Upper lobe of right lung (tissue), 1 donor: ENCODE measurements around the gene NPTN. TPM values are rescaled to one million over a fixed set of nuclear protein-coding genes. Genes with fewer than 3 reads are reported as not detected.

Experiments used
- ATAC-seq: fragments of 200-7000 bp; cut with Tn5 transposase; one replicate; pipeline ENCODE4 v1.9.1; 2020; ENCODE audit warnings: mild to moderate bottlenecking, moderate library complexity
- DNase-seq: peaks from one replicate; pipeline ENCODE4 v3.0.0-alpha.2; 2020
- H3K27ac ChIP-seq: fragments of 200-600 bp; one replicate; pipeline ENCODE4 v1.8.0; 2022
- H3K27me3 ChIP-seq: fragments of 200-600 bp; one replicate; pipeline ENCODE4 v1.8.0; 2022; ENCODE audit warnings: mild to moderate bottlenecking
- H3K36me3 ChIP-seq: fragments of 200-600 bp; one replicate; pipeline ENCODE4 v1.8.0; 2022
- H3K4me1 ChIP-seq: fragments of 200-600 bp; one replicate; pipeline ENCODE4 v1.8.0; 2022
- H3K4me3 ChIP-seq: fragments of 200-600 bp; one replicate; pipeline ENCODE4 v1.8.0; 2022; ENCODE audit warnings: mild to moderate bottlenecking
- H3K9me3 ChIP-seq: fragments of 200-600 bp; one replicate; pipeline ENCODE4 v1.8.0; 2022
- intact Hi-C: fragments of 100-400 bp; cut with DNase I; formaldehyde crosslinking; loops from one replicate; pipeline ENCODE4 v1.11.0; 2022
- total RNA-seq: library from RNA; stranded (reverse); fragmentation: NEBNext Ultra II Directional; extraction: Animal tissue kit (Norgen Biotek cat#: 25700); gene quantifications from one replicate; pipeline ENCODE4 v1.2.1, GENCODE V29; 2021
- TF ChIP-seq, protein P1 (sequence below): fragments of 200-600 bp; IDR thresholded peaks from one replicate; pipeline ENCODE4 v1.8.0; 2022; ENCODE audit warnings: antibody characterized with exemption
- donor health status: DM: no; HTN: yes; CAD: no; lungs with severe emphysema.

NPTN gene
- total RNA-seq, 1 donor from 2014 or later = 131 TPM

GRCh38 chr15:73530649-73531048 lies 102.5 kb downstream of the NPTN start:
- TF ChIP-seq, protein P1, sequence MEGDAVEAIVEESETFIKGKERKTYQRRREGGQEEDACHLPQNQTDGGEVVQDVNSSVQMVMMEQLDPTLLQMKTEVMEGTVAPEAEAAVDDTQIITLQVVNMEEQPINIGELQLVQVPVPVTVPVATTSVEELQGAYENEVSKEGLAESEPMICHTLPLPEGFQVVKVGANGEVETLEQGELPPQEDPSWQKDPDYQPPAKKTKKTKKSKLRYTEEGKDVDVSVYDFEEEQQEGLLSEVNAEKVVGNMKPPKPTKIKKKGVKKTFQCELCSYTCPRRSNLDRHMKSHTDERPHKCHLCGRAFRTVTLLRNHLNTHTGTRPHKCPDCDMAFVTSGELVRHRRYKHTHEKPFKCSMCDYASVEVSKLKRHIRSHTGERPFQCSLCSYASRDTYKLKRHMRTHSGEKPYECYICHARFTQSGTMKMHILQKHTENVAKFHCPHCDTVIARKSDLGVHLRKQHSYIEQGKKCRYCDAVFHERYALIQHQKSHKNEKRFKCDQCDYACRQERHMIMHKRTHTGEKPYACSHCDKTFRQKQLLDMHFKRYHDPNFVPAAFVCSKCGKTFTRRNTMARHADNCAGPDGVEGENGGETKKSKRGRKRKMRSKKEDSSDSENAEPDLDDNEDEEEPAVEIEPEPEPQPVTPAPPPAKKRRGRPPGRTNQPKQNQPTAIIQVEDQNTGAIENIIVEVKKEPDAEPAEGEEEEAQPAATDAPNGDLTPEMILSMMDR = no peak
- no peaks in the 10 kb centered on the region for H3K27me3 ChIP-seq
- intact Hi-C loops = no loop called here
- ATAC-seq = no peak
- no peak overlapping the region for H3K27ac ChIP-seq
- H3K4me3 ChIP-seq = no peak overlapping the region
- no peaks in the 10 kb centered on the region for H3K9me3 ChIP-seq
- no peak for DNase-seq
- H3K4me1 ChIP-seq = no peaks in the 10 kb centered on the region
- no peaks in the 10 kb centered on the region for H3K36me3 ChIP-seq

DNA sequence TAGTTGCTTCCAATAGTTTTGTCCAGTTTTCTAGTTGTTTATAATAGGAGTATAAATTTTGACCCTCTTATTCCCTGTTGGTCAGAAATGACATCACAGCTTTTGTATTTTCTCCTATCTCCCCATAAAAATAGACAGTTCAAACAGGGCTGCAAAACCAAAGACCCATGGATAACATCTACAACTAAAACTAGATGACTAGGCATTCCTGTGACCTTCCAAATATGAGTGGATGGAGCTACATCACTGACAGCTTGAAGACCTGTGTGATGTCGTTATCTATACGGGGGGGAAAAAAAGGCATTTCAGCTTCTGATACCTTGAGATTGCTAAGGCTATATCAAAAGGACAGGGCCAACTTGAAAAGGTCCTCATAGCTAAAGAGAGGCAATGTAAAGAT lies 105.6 kb downstream of the NPTN start:
- TF ChIP-seq, protein P1 = no peak
- ATAC-seq (no peak), DNase-seq (no peak)
- Histone ChIP-seq H3K9me3 (no peaks in the 10 kb centered on the region), H3K4me3 (no peak overlapping the region), H3K27ac (no peak overlapping the region), H3K27me3 (no peaks in the 10 kb centered on the region), H3K36me3 (no peaks in the 10 kb centered on the region), H3K4me1 (no peaks in the 10 kb centered on the region)
- intact Hi-C loops = no loop called here

- intact Hi-C loops = no loop called here
- DNase-seq = no peak
- Histone ChIP-seq H3K4me1 (no peaks in the 10 kb centered on the region), H3K27ac (no peak overlapping the region), H3K4me3 (no peak overlapping the region), H3K36me3 (no peaks in the 10 kb centered on the region), H3K9me3 (no peaks in the 10 kb centered on the region), H3K27me3 (no peaks in the 10 kb centered on the region)
- no peak for ATAC-seq
- TF ChIP-seq, protein P1 = no peak
Observed at GRCh38 chr15:73524919-73525318, 108.3 kb downstream of the NPTN start.

DNA sequence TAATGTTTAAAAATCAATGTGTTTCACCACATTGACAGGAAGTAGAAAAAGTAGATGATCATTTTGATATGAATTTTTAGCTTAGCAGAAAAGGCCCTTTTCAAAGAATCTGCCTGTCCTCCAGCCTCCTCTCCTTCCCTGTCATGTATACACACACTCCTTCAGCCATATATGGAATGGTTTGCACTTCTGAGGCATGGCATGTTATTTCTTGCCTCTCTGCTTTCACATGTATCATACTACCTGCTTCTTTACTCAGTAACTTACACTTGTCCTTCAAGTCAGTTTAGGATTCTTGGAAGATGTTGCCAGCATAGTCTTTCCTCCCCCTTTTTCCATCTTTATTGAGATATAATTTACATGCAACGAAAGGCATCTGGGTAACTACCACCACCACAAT lies 111.2 kb downstream of the NPTN start:
- intact Hi-C loops = no loop called here

DNA sequence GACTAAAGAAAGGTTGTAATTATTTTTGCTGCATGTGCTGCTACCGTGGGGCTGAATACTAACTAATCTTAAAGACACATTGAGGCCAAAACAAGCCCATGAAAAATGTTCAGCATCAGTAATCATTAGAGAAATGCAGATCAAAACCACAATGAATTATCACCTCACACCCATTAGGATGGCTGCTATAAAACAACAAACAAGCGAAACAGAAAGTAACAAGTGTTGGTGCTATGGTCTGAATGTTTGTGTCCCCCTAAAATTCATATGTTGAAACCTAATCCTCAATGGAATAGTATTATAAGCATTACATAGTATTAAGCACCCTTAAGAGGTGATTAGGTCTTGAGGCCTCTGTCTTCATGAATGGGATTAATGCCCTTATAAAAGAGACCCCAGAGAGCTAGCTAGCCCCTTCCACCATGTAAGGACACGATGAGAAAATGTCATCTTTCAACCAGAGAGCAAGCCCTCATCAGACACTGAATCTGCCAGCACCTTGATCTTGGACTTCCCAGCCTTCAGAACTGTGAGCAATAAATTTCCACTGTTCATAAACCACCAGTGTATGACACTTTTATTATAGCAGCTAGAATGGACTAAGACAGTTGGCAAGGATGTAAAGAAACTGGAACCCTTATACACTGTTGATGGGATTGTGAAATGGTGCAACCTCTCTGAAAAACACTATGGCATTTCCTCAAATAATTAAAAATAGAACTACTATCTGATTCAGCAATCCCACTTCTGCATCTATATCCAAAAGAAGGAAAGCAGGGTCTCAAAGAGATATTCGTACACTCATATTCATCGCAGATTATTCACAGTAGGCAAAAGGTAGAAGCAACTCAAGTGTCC lies 114.1 kb downstream of the NPTN start:
- Histone ChIP-seq H3K27ac (no peak overlapping the region), H3K9me3 (no peaks in the 10 kb centered on the region), H3K4me3 (no peak overlapping the region), H3K27me3 (no peaks in the 10 kb centered on the region), H3K36me3 (no peaks in the 10 kb centered on the region), H3K4me1 (no peaks in the 10 kb centered on the region)
- TF ChIP-seq, protein P1 = no peak
- intact Hi-C loops = no loop called here
- no peak for DNase-seq
- ATAC-seq = no peak

More for the DNA sequence above, 111.2 kb downstream of the NPTN start:
- DNase-seq = no peak
- no peaks in the 10 kb centered on the region for H3K4me1 ChIP-seq
- no peaks in the 10 kb centered on the region for H3K27me3 ChIP-seq
- ATAC-seq = no peak
- H3K4me3 ChIP-seq = no peak overlapping the region
- no peaks in the 10 kb centered on the region for H3K36me3 ChIP-seq
- TF ChIP-seq, protein P1 = no peak
- no peaks in the 10 kb centered on the region for H3K9me3 ChIP-seq
- no peak overlapping the region for H3K27ac ChIP-seq
